ENCODE measurements around the gene CDH13. TPM values are rescaled to one million over a fixed set of nuclear protein-coding genes. Genes with fewer than 3 reads are reported as not detected.

The CDH13 gene
- total and polyA plus RNA-seq, 2 of the 8 experiments (the other 6 are each of a cell fraction or from before 2014, with no cell fraction given) = 2.3 to 2.4 TPM

DNA sequence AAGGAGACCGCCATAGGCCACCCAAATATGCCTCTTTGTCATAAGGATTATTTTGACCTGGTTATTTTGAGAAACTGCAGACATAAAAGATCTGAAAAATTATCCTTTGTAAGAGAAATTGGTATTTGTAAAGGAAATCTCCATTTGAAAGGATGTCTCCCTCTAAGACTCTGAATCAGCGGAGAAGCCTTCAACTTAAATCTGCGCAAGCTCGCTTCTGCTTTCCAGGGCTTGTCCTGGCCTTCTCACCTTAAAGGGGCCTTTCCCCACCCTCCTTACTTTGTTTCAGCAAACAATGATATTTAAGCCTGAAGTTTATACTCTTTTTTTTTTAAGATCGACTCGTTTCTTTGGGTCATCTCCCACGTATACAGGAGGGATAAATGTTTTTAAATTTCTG, 1215.5 kb downstream of the CDH13 start (continued):
- TF ChIP-seq RNF2 (IDR thresholded peaks at IDR 0.05; ENCODE audit: borderline replicate concordance, low read depth, low read length, missing control alignments, poor library complexity, severe bottlenecking) (no peak), SIN3A (conservative IDR thresholded peaks at IDR 0.05 in 1 of 2, IDR thresholded peaks at IDR 0.05 in 1 of 2; ENCODE audit: low read depth in 1 of 2, low read length in 2 of 2) (no peak), CREB1 (IDR thresholded peaks at IDR 0.05) (no peak), POLR2A (IDR thresholded peaks at IDR 0.05; ENCODE audit: control extremely low read depth in 1 of 2, low read depth in 2 of 2, low read length in 2 of 2) (no peak), CBX8 (IDR thresholded peaks at IDR 0.05; ENCODE audit: borderline replicate concordance, low read depth, low read length) (no peak)
